ENCODE data around the gene LTO1.

- TF ChIP-seq RFX5 (IDR thresholded peaks at IDR 0.05; ENCODE audit: low read length) (no peak), REST (IDR thresholded peaks at IDR 0.05; ENCODE audit: low read depth, low read length) (no peak), EP300 (IDR thresholded peaks at IDR 0.05; ENCODE audit: borderline replicate concordance in 1 of 2, low read depth in 1 of 2, low read length in 1 of 2) (no peak), TAF1 (IDR thresholded peaks at IDR 0.05; ENCODE audit: borderline replicate concordance, low read depth, low read length) (no peak), RCOR1 (IDR thresholded peaks at IDR 0.05; ENCODE audit: low read length) (no peak), CTCF (IDR thresholded peaks at IDR 0.05) (no peak), CHD2 (IDR thresholded peaks at IDR 0.05; ENCODE audit: low read length, partially characterized antibody) (no peak), RAD21 (IDR thresholded peaks at IDR 0.05; ENCODE audit: low read length) (no peak), PBX3 (IDR thresholded peaks at IDR 0.05) (no peak)
Measured at GRCh38 chr11:69716099-69716498, 40.9 kb upstream of the LTO1 start.
